ENCODE data around the gene SCARB1.

The SCARB1 gene

DNA sequence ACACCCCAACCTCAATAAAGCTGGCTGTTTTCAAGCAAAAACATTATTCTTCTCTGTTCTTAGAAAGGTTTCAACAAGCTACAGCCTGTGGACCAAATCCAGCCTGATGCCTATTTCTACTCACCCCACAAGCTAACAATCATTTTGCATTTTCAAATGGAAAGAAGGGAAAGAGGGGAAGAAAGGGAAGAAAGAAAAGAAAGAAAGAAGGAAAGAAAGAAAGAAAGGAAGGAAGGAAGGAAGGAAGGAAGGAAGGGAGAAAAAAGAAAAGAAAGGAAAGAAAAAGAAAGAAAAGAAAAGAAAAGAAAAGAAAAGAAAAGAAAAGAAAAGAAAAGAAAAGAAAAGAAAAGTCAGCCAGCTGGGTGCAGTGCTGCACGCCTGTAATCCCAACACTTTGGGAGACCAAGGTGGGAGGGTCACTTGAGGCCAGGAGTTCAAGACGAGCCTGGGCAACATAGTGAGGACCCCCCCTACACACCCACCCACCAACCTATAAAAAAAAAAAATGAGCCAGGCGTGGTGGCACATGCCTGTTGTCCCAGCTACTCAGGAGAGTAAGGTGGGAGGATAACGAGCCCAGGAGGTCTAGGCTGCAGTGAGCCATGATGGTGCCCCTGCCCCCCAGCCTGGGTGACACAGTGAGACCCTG is 26.3 kb downstream of the SCARB1 start:
- H3K27ac ChIP-seq, result peak overlapping the region; percentile 86

DNA sequence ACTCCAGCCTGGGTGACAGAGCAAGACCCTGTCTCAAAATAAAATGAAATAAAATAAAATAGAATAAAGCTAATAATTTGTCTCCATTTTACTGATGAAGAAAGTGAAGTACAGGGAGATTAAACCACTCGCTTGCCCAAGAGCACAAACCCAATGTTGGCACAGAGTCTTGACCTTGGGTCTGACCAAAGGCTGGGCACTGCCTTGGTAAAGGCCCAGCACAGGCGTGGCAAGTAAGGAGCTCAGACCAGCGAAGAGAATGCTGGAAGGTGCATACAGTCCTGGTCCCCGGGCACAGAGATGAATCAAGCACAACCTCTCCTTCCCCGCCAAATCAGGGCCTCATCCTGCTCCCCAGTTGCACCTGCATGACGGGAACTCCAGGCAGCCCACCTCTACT is 26.9 kb downstream of the SCARB1 start:
- peak overlapping the region; percentile 86 for H3K27ac ChIP-seq
- TF ChIP-seq, protein P1, sequence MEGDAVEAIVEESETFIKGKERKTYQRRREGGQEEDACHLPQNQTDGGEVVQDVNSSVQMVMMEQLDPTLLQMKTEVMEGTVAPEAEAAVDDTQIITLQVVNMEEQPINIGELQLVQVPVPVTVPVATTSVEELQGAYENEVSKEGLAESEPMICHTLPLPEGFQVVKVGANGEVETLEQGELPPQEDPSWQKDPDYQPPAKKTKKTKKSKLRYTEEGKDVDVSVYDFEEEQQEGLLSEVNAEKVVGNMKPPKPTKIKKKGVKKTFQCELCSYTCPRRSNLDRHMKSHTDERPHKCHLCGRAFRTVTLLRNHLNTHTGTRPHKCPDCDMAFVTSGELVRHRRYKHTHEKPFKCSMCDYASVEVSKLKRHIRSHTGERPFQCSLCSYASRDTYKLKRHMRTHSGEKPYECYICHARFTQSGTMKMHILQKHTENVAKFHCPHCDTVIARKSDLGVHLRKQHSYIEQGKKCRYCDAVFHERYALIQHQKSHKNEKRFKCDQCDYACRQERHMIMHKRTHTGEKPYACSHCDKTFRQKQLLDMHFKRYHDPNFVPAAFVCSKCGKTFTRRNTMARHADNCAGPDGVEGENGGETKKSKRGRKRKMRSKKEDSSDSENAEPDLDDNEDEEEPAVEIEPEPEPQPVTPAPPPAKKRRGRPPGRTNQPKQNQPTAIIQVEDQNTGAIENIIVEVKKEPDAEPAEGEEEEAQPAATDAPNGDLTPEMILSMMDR (conservative IDR thresholded peaks at IDR 0.05), result no peak

More for the DNA sequence above, 26.3 kb downstream of the SCARB1 start:
- TF ChIP-seq, protein P1 (conservative IDR thresholded peaks at IDR 0.05), result no peak

DNA sequence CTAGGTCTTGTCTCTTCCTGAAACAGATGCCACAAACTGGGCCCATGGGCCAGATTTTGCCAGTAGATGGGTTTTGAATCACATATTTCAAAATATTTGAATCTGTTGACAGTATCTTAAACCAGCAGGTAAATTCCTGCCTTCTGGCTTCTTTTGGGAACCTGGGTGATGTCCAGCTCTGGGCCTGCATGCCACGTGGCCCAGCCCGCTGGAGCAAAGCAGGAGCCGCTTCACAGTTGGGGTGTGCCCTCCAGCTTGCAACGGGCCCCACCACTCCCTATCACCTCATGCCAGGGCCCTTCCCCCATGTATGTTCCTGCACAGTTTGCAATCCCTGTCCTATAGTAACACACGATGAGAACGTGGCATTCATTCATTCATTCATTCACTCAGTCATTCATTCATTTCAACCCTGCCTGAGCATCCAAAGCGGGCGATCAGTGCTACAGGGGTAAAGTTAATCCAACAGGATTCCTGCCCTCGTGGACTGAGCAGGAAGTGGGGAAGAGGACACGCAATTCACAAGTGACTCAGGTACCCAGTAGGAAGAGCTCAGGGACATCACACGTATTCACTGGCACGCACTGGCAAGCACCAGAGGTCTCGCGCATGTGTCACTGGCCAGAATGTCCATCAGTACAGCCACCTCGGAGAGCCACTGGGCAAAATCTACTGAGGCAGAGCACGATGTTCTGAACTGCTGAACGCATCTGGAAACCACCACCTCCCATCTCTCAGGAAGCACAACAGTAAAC is 27.8 kb downstream of the SCARB1 start:
- TF ChIP-seq, protein P1 (conservative IDR thresholded peaks at IDR 0.05), result no peak
- H3K27ac ChIP-seq, result peak overlapping the region; percentile 86

DNA sequence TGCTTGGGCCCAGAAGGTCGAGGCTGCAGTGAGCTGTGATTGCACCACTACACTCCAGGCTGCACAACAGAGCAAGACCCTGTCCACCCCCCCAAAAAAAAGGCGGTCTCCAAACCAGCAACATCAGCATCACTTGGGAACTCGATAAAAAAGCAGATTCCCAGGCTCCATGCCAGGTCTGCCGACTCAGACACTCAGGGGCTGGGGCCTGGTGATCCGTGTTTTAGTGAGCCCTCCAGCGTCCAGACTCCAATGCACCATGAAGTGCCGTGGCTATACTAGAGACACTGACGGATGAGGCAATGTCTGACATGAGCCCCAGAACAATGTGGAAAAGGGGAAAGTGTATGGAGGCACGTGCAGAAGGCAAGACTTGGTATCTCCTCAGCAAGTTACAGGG is 28.8 kb downstream of the SCARB1 start:
- TF ChIP-seq, protein P1 (conservative IDR thresholded peaks at IDR 0.05), result no peak
- no peak overlapping the region for H3K27ac ChIP-seq

DNA sequence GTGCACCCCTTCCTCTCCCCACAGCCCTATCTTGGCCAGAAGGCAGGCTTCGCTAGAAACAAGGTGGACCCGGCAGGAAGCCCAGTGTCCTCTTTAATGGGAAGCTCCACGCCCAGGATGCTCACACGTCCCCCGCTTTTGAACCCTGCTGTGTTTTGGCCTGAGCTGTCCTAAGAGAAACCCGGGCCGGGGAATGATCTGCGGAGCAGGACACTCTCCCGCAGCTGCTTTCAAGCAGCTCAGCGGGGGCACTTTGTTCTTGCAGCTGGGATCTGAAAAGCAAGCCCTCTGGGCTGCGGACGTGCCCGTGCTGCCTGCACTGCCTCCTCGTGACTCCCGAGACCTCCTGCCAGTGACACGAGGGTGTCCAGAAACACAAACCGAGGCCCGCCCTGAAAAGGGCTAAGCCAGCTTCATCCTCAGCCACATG is 30.0 kb downstream of the SCARB1 start:
- TF ChIP-seq, protein P1 (conservative IDR thresholded peaks at IDR 0.05), result no peak
- H3K27ac ChIP-seq, result no peak overlapping the region

DNA sequence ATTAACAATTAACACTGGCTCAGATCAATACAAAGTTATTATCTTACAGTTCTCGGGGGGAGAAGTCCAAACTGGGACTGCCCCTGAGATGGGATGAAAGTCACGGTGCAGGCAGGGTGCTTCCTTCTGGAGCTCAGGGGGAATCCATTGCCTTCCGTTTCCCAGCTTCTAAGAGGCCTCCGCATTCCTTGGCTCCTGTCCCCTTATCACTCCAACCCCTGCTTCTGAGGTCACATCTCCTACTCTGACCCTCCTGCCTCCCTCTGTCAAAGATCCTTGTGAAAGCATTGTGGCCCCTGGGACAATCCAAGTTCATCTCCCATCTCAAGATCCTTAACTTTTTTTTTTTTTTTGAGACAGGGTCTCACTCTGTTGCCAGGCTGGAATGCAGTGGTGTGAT is 30.8 kb downstream of the SCARB1 start:
- H3K27ac ChIP-seq, result no peak overlapping the region
- TF ChIP-seq, protein P1 (conservative IDR thresholded peaks at IDR 0.05), result no peak

DNA sequence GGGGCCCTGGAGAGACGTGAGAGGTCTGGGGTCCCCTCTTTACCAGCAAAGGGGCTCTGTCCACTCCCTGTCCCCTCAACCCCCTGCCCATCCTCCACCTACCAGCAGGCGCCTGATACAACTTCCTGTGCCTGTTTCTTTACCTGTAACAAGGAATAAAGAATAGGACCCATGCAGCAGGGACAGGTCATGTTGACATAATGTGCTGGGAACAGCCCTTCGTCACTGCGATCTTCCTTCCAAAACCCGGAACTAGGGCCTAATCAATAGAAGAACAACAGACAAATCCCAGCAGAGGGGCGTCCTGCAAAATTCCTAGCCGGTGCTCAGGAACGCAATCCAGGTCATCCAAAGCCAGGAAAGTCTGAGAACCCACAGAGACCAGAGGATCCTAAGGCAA is 32.1 kb downstream of the SCARB1 start:
- TF ChIP-seq, protein P1 (conservative IDR thresholded peaks at IDR 0.05), result no peak
- peak overlapping the region; percentile 98; the same call in 1 of the 2 replicates for H3K27ac ChIP-seq
